GM23338 (cell line): ENCODE measurements around the gene MATN3. TPM values are rescaled to one million over a fixed set of nuclear protein-coding genes. Genes with fewer than 3 reads are reported as not detected.
A peak's percentile ranks its signal among the peaks of the same experiment; 100 is the strongest.

ENCODE experiments used
- ATAC-seq: fragments of 200-7000 bp; cut with Tn5 transposase; 3 replicates; pipeline ENCODE4 v1.9.1; 2020
- DNase-seq: peaks from one replicate; pipeline ENCODE4 v3.0.0-alpha.2; 2015; ENCODE audit warnings: low spot score
- H2AFZ ChIP-seq: fragments of 200-600 bp; sonication (generic); 2 replicates; pipeline ENCODE4 v1.8.0; 2016; ENCODE audit warnings: antibody characterized with exemption, mild to moderate bottlenecking, moderate library complexity
- H3F3A ChIP-seq: fragments of 200-600 bp; sonication (generic); replicated peaks from 2 replicates; pipeline ENCODE4 v1.8.0; 2017; ENCODE audit warnings: antibody characterized with exemption, mixed run types, low read depth
- H3K27ac ChIP-seq: fragments of 200-600 bp; sonication (generic); 2 replicates; pipeline ENCODE4 v1.6.1; 2016; ENCODE audit warnings: low read depth
- H3K27me3 ChIP-seq: fragments of 200-600 bp; sonication (generic); 2 replicates; pipeline ENCODE4 v1.8.0; 2016; ENCODE audit warnings: mild to moderate bottlenecking, mixed run types, moderate library complexity; ENCODE audit not compliant: insufficient read depth
- H3K36me3 ChIP-seq: fragments of 200-600 bp; sonication (generic); 2 replicates; pipeline ENCODE4 v1.8.0; 2016; ENCODE audit warnings: mild to moderate bottlenecking; ENCODE audit not compliant: insufficient read depth
- H3K4me1 ChIP-seq: fragments of 200-600 bp; sonication (generic); 2 replicates; pipeline ENCODE4 v1.8.0; 2016; ENCODE audit warnings: mild to moderate bottlenecking, moderate library complexity; ENCODE audit not compliant: insufficient read depth
- H3K4me2 ChIP-seq: fragments of 200-600 bp; sonication (generic); 2 replicates; pipeline ENCODE4 v1.7.1; 2017; ENCODE audit warnings: mixed run types
- H3K4me3 ChIP-seq: fragments of 200-600 bp; sonication (generic); 2 replicates; pipeline ENCODE4 v1.6.1; 2016; ENCODE audit warnings: mixed run types
- H3K79me2 ChIP-seq: fragments of 200-600 bp; sonication (generic); replicated peaks from 2 replicates; pipeline ENCODE4 v1.8.0; 2017; ENCODE audit warnings: mild to moderate bottlenecking; ENCODE audit not compliant: insufficient read depth
- H3K9me2 ChIP-seq: fragments of 200-600 bp; sonication (generic); 2 replicates; pipeline ENCODE4 v1.8.0; 2017; ENCODE audit not compliant: insufficient read depth
- H4K20me1 ChIP-seq: fragments of 200-600 bp; sonication (generic); replicated peaks from 2 replicates; pipeline ENCODE4 v1.8.0; 2017; ENCODE audit warnings: mild to moderate bottlenecking; ENCODE audit not compliant: insufficient read depth
- H3K27ac Mint-ChIP-seq: 2 replicates; pipeline ENCODE4 v1.8.0; 2020; ENCODE audit warnings: inconsistent platforms, mild to moderate bottlenecking, moderate library complexity, mixed read lengths
- H3K27me3 Mint-ChIP-seq: 3 replicates; pipeline ENCODE4 v1.8.0; 2022; ENCODE audit warnings: low read depth, mild to moderate bottlenecking, moderate library complexity, mixed read lengths, inconsistent platforms; ENCODE audit not compliant: insufficient read depth, poor library complexity
- H3K36me3 Mint-ChIP-seq: 3 replicates; pipeline ENCODE4 v1.8.0; 2021; ENCODE audit warnings: low read depth, mild to moderate bottlenecking, inconsistent platforms, moderate library complexity, mixed read lengths
- H3K4me1 Mint-ChIP-seq: 3 replicates; pipeline ENCODE4 v1.8.0; 2020; ENCODE audit warnings: mild to moderate bottlenecking, inconsistent platforms, mixed read lengths
- H3K4me3 Mint-ChIP-seq: 3 replicates; pipeline ENCODE4 v1.8.0; 2021; ENCODE audit warnings: moderate library complexity, mild to moderate bottlenecking, inconsistent platforms, mixed read lengths
- H3K9me3 Mint-ChIP-seq: 3 replicates; pipeline ENCODE4 v1.8.0; 2020; ENCODE audit warnings: moderate library complexity, mild to moderate bottlenecking, inconsistent platforms, mixed read lengths
- CREB1 ChIP-seq: fragments of 250-450 bp; sonication (Bioruptor Pico); IDR thresholded peaks from 2 replicates; pipeline ENCODE4 v1.5.0; 2020; ENCODE audit warnings: low read depth, mild to moderate bottlenecking, moderate library complexity
- CTCF ChIP-seq, 2 experiments: fragments of 200-600 bp in 1 of 2; sonication (generic) in 1 of 2; conservative IDR thresholded peaks; 2 replicates each; pipeline versions ENCODE4 v1.5.1 to v1.6.1; 2016 to 2017; ENCODE audit warnings: antibody characterized with exemption in 2 of 2, low read depth in 2 of 2, mild to moderate bottlenecking in 2 of 2, moderate library complexity in 1 of 2
- ETS1 ChIP-seq: IDR thresholded peaks from 2 replicates; pipeline ENCODE4 v1.6.1; 2016; ENCODE audit warnings: antibody characterized with exemption
- EZH2 ChIP-seq: fragments of 200-600 bp; sonication (generic); IDR thresholded peaks from one replicate; pipeline ENCODE4 v1.8.0; 2017; ENCODE audit warnings: antibody characterized with exemption, mild to moderate bottlenecking, low read depth; ENCODE audit not compliant: unreplicated experiment
- JUNB ChIP-seq: IDR thresholded peaks from one replicate; pipeline ENCODE4 v1.6.1; 2016; ENCODE audit warnings: antibody characterized with exemption; ENCODE audit not compliant: unreplicated experiment
- NANOG ChIP-seq: IDR thresholded peaks from 2 replicates; pipeline ENCODE4 v1.6.1; 2016; ENCODE audit warnings: antibody characterized with exemption, borderline replicate concordance
- STAT1 ChIP-seq: IDR thresholded peaks from one replicate; pipeline ENCODE4 v1.6.1; 2016; ENCODE audit warnings: antibody characterized with exemption; ENCODE audit not compliant: unreplicated experiment
- ZNF114 ChIP-seq: fragments of 250-450 bp; sonication (Bioruptor Pico); IDR thresholded peaks from 2 replicates; pipeline ENCODE4 v1.5.0; 2020; ENCODE audit warnings: mild to moderate bottlenecking, moderate library complexity
- ZNF462 ChIP-seq: fragments of 250-450 bp; sonication (Bioruptor Pico); IDR thresholded peaks from 2 replicates; pipeline ENCODE4 v1.5.0; 2020; ENCODE audit warnings: mild to moderate bottlenecking, moderate library complexity
- polyA plus RNA-seq: library from polyadenylated mRNA; unstranded; fragments of >200 nt; fragmentation: Nextera tagmentation; extraction: Ambion mirVana; gene quantifications from 2 replicates; pipeline ENCODE4 v1.2.1, GENCODE V29; 2016
- total RNA-seq: library from RNA; depleted of rRNA; stranded (reverse); fragments of >200 nt; shearing (Covaris generic); gene quantifications from 2 replicates; pipeline ENCODE4 v1.2.3, GENCODE V29; 2014

MATN3 gene
- total and polyA plus RNA-seq, 2 experiments from 2014 or later, result 4.6 to 6.4 TPM

DNA sequence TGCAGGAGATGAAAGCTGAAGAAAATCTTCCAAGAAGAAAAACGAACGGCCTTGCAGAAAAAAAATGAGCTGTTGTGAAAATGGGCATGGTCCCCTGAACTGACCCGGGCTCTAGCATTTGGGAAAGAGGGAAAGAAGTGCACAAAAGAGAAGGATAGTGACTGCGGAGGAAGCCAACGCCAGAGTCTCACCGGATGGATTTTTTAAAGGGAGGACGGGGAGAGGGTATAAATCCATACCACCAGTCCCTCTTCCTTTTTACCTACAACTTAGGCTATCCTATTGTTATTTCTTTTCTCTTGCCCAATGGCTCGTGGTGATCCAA, 23.2 kb downstream of the MATN3 start (continued):
- TF ChIP-seq CTCF (conservative IDR thresholded peaks at IDR 0.05; ENCODE audit: low read depth in 2 of 2) (no peak), STAT1 (no peak), ZNF114 (no peak)

GRCh38 chr2:19988600-19988999, 23.9 kb downstream of the MATN3 start:
- H2AFZ ChIP-seq, result no peak overlapping the region
- H3K4me2 ChIP-seq, result peak overlapping the region; percentile 83
- Mint-ChIP-seq H3K27me3 (peaks cover 7% of the 10 kb centered on the region), H3K4me3 (peak overlapping the region; percentile 94), H3K27ac (no peak overlapping the region), H3K36me3 (peaks cover 21% of the 10 kb centered on the region), H3K4me1 (peaks cover 22% of the 10 kb centered on the region), H3K9me3 (no peaks in the 10 kb centered on the region)
- H3K36me3 ChIP-seq, result 0 out of 2 replicates have a peak, but pooled peaks cover 4% of the 10 kb centered on the region
- H3K27ac ChIP-seq, result no peak overlapping the region
- H3F3A ChIP-seq, result peaks cover 7% of the 10 kb centered on the region
- no peaks in the 10 kb centered on the region for H3K27me3 ChIP-seq
- peaks cover 49% of the 10 kb centered on the region for H3K79me2 ChIP-seq
- H4K20me1 ChIP-seq, result no peaks in the 10 kb centered on the region
- DNase-seq, result no peak
- H3K9me2 ChIP-seq, result no peaks in the 10 kb centered on the region
- peaks cover 18% of the 10 kb centered on the region for H3K4me1 ChIP-seq
- no peak for ATAC-seq
- TF ChIP-seq STAT1, result no peak
- H3K4me3 ChIP-seq, result peak overlapping the region; percentile 88

GRCh38 chr2:19987936-19988335, 24.5 kb downstream of the MATN3 start:
- H2AFZ ChIP-seq, result no peak overlapping the region
- H4K20me1 ChIP-seq, result no peaks in the 10 kb centered on the region
- no peaks in the 10 kb centered on the region for H3K27me3 ChIP-seq
- no peak for DNase-seq
- peak overlapping the region; percentile 94 for H3K4me3 Mint-ChIP-seq
- no peaks in the 10 kb centered on the region for H3K9me2 ChIP-seq
- H3F3A ChIP-seq, result peaks cover 7% of the 10 kb centered on the region
- H3K27me3 Mint-ChIP-seq, result peaks cover 7% of the 10 kb centered on the region
- 0 out of 2 replicates have a peak, but pooled peaks cover 4% of the 10 kb centered on the region for H3K36me3 ChIP-seq
- ATAC-seq, result no peak
- H3K27ac ChIP-seq, result no peak overlapping the region
- no peaks in the 10 kb centered on the region for H3K9me3 Mint-ChIP-seq
- H3K4me3 ChIP-seq, result peak overlapping the region; percentile 88
- peaks cover 18% of the 10 kb centered on the region for H3K4me1 ChIP-seq
- peaks cover 21% of the 10 kb centered on the region for H3K36me3 Mint-ChIP-seq
- no peak overlapping the region for H3K27ac Mint-ChIP-seq
- peaks cover 55% of the 10 kb centered on the region for H3K79me2 ChIP-seq
- peaks cover 22% of the 10 kb centered on the region for H3K4me1 Mint-ChIP-seq
- H3K4me2 ChIP-seq, result peak overlapping the region; percentile 83
- TF ChIP-seq NANOG (no peak), STAT1 (no peak), ETS1 (no peak), CTCF (conservative IDR thresholded peaks at IDR 0.05; ENCODE audit: low read depth in 2 of 2) (no peak), EZH2 (no peak), JUNB (no peak), ZNF114 (no peak), CREB1 (CRISPR knock-in tag) (no peak), ZNF462 (CRISPR knock-in tag) (no peak)
